HG02870 (cell line): ENCODE results near the gene IRX2.

Experiments used
- ATAC-seq: cut with Tn5 transposase; IDR thresholded peaks from one replicate; pipeline ENCODE4 v1.9.1; 2021; ENCODE audit warnings: mild to moderate bottlenecking, moderate library complexity; ENCODE audit not compliant: unreplicated experiment

IRX2 gene

GRCh38 chr5:2742921-2743679 is 8.4 kb downstream of the IRX2 start:
- ATAC-seq: no peak

- no peak for ATAC-seq
These were observed 9.5 kb downstream of the IRX2 start for GRCh38 chr5:2741956-2742355.

- no peak for ATAC-seq
These were observed 10.5 kb downstream of the IRX2 start for GRCh38 chr5:2740876-2741555.

- no peak for ATAC-seq
These were observed 11.2 kb downstream of the IRX2 start for GRCh38 chr5:2740051-2740875.

GRCh38 chr5:2739360-2740050 is 12.0 kb downstream of the IRX2 start:
- no peak for ATAC-seq

GRCh38 chr5:2738700-2739359 is 12.6 kb downstream of the IRX2 start:
- no peak for ATAC-seq

- no peak for ATAC-seq
These were observed 13.2 kb downstream of the IRX2 start for GRCh38 chr5:2738156-2738699.

GRCh38 chr5:2737273-2738155 is 14.0 kb downstream of the IRX2 start:
- no peak for ATAC-seq

GRCh38 chr5:2736872-2737271 is 14.6 kb downstream of the IRX2 start:
- no peak for ATAC-seq

GRCh38 chr5:2735996-2736395 is 15.5 kb downstream of the IRX2 start:
- no peak for ATAC-seq

GRCh38 chr5:2732850-2733249 is 18.6 kb downstream of the IRX2 start:
- ATAC-seq: no peak

GRCh38 chr5:2732004-2732403 is 19.5 kb downstream of the IRX2 start:
- ATAC-seq: no peak

GRCh38 chr5:2729189-2729588 is 22.3 kb downstream of the IRX2 start:
- ATAC-seq: no peak

GRCh38 chr5:2727550-2727949 is 23.9 kb downstream of the IRX2 start:
- ATAC-seq: no peak

GRCh38 chr5:2725980-2726765 is 25.3 kb downstream of the IRX2 start:
- ATAC-seq: no peak

GRCh38 chr5:2724831-2725230 is 26.6 kb downstream of the IRX2 start:
- ATAC-seq: no peak

- ATAC-seq: no peak
These were observed 27.4 kb downstream of the IRX2 start for GRCh38 chr5:2724031-2724581.

- ATAC-seq: no peak
These were observed 28.6 kb downstream of the IRX2 start for GRCh38 chr5:2722901-2723300.
